Tongue (tissue), 2 donors: ENCODE measurements around the gene ULBP2. TPM values are rescaled to one million over a fixed set of nuclear protein-coding genes. Genes with fewer than 3 reads are reported as not detected.
"Not testable (repeated sequence)": the region's sequence is repeated elsewhere in the genome, so short reads cannot be mapped to it uniquely, and the experiment has no call there.

Source experiments
- DNase-seq: peaks from one replicate; pipeline ENCODE4 v3.0.0-alpha.2; 2015
- total RNA-seq: library from RNA; depleted of rRNA; stranded (reverse); fragments of >200 nt; gene quantifications from one replicate; pipeline ENCODE4 v1.2.3, GENCODE V29; 2014

Gene ULBP2
- total RNA-seq, 1 donor from 2014 or later, result not detected

DNA sequence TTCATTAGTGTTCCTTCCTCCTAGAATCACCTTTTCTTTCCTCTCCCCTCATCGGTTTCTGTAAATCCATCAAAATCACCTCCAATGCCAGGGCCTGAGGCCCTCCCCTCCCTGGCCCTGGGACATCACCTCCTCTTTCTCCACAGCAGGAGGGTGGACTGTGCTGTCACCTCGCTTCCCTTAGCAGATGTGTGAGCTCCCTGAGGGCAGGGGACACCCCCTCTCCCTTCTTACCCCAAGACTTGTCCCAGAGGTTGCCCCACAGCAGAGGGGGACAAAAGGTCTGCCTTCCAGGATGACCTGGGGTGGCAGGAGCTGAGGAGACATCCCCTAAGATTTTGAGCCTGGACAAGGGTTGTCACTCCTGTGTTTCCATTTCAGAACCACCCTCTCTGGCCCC lies 27.8 kb downstream of the ULBP2 start:
- no peak for DNase-seq

DNA sequence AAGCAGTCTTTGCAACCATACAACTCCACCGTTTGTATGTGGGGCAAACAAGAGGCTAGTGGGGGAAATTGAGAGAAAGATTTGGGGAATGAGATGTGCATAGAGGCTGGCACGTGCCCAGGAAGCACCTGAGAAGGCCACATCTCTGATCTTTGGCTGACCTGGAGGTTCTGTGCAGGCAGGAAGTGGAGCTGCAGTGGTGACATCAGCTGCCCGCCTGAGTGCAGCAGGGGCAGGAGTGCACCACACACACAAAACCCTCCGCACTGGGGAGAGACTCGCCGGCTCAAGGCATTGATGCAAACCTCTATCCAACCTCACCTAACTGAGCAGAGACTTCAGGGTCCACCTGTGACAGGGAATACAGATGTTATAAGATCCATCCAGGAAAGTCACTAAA lies 32.6 kb downstream of the ULBP2 start:
- not testable (repeated sequence) for DNase-seq

DNA sequence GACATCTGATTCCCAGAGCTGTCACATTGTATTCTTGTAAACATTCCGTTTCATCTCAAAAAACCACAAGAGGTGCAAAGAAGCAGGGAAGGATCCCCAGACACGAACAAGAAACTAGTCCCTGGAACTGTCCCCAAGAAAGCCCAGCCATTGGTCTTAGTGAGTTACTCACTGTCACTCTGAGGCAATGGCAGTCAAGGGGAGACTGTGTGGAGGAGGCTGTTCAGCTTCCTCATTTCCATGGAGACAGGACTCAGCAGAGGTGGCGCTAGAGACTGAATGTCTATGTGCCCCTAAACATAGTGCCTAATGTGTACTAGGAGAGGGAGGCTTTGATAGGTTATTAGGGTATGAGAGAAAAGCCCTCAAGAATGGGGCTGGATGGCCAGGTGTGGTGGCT lies 33.0 kb downstream of the ULBP2 start:
- DNase-seq, result no peak

DNA sequence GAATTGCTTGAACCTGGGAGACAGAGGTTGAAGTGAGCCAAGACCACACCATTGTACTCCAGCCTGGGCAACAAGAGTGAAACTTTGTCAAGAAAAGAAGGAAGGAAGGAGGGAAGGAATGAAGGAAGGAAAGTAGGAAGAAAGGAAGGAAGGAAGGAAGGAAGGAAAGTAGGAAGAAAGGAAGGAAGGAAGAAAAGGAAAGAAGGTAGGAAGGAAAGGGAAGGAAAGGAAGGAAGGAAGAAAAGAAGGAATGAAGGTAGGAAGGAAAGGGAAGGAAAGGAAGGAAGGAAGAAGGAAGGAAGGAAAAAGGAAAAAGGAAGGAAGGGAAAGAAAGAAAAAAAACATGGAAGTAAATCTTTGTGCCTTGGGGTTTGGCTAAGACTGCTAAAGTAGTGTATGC lies 33.6 kb downstream of the ULBP2 start:
- no peak for DNase-seq

DNA sequence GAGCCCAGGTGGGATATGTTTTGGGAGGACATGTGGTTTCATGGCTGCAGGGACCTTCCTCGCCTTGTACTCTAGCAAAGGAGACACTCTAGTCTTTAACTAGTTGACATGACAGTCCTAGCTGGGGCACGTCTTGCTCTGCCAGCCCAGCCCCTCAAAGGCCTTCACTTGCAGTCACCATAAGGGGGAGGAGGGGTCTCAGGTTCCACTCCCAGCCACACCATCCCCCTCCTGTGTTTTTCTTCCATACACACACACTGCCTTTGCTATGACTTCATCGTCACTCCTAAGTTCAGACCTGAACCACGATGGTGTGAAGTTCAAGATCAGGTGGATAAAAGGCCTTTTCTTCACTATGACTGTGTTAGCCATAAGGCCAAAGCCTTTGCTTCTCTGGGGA lies 35.4 kb downstream of the ULBP2 start:
- no peak for DNase-seq

DNA sequence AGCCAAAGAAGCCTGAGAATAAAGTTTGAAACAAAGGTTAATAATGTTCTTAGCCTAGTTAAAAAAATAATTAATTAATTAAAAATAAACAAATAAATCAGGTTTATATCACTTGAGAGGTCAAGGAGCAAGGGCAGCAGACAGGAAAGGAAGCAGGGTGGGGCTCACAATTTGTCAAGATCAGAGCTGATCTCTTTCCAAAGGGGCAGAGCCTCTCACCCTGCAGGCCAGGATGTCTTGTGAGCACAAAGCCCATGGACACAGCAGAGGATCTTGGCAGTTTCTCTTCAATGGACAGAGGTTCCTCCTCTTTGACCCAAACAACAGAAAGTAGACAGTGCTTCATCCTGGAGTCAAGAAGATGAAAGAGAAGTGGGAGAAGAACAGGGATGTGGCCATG lies 36.8 kb downstream of the ULBP2 start:
- no peak for DNase-seq

DNA sequence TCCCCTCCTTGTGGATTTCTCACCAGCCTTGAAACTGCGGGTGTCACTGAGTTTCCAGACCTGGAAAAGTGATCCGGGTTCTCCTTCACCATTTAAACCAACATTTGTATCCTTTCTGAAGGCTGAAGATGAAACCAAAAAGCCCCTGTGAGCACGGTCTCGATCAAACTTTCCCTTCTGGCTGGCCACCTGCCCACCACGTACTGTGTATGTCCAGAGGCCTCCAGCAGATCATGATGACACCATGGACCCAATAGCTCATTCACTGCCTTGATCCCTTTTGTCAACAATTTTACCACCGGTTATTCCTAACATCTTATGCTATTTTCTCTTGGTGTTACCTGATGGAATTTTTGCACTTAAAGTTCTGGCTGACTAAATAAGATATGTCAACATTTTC lies 37.5 kb downstream of the ULBP2 start:
- no peak for DNase-seq

DNA sequence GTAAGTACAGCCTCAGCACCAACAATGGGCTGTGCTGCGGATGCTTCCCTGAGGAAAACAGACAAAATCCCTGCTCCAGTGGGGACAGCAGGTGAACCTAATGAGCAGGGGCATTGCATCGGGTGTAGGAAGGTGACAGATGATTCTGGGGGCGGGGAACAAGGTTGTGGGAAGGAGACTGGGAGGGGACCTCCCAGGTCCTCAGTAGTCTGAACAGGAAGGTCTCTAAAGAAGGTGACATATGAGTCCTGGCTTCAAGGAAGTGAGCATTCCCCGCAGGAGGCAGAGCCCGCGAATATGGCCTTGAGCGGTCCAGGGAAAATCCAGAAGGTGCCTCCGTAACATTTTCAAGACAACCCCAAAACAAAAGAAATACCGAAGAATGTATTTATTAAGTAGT lies 41.3 kb downstream of the ULBP2 start:
- no peak for DNase-seq

DNA sequence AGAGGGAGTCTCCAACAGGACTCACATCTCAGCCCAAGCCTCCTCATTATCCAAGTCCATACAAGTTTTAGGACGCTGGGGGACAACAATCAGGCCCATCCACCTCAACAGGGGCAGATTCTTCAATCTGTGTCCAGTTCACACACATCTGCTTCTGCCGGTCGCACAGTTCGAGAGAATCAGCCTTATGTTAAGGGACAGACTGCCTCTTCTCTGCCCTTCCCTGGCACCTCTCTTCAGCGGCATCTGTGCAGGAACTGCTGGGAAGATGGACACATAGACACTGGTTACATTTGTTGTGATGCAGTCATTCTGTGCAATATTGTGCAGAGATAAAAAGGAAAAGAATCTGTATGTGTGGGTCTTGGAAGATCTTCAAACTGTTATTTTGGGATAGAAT lies 43.0 kb downstream of the ULBP2 start:
- no peak for DNase-seq

DNA sequence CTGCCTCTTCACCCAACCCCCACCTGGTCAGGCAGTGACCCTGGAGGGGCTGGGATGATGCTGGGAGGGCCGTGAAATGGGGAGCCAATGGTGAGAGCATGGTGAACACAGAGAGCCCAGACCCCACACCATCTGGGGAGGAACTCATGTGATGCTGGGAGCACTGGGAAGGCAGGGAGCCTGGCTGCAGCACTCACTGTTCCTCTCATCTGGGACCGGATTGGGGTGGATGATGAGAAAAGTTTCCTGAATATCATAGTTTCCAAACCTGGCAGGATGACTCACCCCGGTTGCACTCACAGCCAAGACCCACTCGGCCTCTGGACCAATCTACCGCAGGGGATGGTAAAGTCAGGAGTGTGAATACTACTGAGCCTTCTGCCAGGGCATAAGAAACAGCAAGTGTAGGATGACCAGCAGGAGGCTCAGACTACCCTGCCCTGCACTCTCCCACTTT lies 43.7 kb downstream of the ULBP2 start:
- no peak for DNase-seq

DNA sequence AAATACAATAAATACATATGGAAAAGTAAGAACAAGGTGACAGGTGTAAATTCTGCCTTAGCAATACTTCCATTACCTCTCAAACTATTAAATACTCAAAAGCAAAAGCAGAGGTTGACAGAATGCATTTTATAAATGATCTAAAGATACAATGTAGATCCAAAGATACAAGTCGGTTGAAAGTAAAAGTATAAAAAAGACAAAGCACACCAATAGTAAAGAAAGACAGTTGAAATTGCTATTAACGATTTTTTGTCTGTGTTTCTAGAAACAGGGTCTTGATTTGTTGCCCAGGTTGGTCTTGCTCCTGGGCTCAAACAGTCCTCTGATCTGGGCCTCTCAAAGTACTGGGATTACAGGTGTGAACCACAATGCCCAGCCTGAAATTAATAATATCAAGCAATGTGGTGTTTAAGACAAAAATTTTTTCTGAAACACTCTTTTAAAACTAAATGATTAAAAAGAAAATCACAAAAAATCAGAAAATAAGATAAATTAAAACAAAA lies 45.8 kb downstream of the ULBP2 start:
- no peak for DNase-seq

DNA sequence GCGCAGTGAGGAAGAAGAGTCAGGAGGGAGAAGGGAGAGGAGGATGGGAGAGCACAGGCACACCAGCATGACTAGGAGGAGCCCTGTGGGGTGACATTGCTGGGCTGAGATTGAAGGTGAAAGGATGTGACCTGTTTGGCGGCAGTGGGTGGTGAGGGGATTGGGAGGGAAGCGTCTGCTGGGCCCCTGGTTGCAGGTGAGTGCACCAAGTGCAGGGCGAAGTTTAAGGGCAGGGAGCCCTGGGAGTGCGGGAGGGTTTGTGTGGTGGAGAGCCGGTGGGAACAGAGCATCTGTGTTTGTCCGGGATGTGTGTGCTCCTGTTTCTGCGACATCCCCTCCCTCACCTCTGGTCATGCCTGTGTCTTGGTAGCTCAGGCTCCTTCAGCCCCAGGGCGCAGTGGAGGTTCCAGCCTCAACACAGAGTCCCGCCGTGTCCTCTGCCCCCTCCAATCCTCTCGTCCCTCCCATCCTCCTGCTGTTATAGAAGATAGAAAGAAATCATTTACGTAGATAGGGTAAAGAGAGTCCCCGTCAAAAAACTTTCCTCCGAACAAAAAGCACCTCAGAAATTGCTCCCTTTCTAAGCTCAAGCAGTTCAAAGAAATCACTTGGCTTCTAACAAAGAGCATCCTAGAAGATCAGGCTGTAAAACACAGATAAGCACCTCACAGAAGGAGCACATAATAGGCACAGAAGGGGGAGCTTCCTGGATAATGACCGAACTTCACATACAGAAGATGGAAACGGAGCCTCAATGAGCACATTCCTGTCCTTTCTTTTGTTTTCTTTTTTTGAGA lies 46.9 kb downstream of the ULBP2 start:
- no peak for DNase-seq

DNA sequence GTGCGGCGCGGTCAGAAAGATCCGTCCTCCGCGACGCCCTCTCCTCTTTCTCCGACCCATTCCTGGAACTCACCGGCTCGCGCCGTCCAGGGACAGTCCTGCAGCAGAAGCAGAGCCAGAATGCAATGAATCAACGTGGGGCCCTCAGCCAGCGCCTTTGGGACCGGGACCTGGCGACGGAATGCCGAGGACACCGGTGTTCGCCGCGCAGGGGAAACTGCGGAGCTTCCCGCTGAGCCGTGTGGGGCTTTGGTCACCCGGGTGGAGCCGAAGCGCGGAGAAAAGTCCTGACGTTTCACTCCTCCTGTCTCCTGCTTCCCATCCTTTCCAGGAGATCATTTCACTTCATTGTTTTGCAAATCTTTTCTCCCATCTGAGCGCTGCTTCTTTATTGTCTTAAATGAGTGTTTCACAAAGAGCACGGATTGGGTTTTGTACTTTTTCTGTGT lies 48.4 kb downstream of the ULBP2 start:
- DNase-seq, result no peak

DNA sequence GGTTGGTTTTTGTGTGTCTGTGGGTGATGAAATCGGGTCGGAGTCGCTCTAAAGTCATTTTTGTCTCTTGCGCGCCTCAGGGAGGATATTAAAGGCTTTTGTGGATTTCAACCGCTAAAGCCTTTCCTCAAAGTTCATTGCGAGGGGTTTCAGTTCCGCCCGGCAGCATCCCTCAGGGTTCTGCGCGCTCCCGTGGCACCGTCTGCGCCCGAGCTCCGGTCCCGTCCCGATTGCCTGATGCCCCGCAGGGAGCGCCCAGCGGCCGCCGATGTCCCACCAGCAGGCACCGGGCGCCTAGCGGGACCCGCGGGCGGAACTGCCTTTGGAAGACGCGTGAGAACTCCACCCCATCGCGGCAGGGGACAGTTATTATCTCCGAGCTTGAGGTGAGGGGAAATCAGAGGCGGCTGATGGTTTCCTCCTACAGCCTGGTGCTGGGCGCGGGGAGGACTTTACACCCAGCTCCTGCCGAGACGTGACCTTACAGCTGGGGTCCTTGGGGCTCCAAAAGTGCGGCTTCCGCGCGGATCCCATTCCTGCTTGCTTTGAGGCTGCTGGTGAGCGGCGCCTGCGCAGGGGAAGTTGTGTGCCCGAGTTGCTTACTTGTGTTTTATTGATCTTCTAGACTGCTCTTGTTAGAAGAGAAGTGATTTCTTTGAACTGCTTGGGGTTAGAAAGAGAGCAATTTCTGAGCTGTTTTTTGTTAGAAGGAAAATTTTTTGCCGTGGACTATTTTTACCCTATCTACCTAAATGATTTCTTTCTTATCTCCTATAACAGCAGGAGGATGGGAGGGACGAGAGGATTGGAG lies 49.1 kb downstream of the ULBP2 start:
- DNase-seq, result no peak

DNA sequence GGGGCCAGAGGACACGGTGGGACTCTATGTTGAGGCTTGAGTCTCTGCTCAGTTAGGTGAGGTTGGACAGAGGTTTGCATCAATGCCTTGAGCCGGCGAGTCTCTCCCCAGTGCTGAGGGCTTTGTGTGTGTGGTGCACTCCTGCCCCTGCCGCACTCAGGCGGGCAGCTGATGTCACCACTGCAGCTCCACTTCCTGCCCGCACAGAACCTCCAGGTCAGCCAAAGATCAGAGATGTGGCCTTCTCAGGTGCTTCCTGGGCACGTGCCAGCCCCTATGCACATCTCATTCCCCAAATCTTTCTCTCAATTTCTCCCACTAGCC lies 49.6 kb downstream of the ULBP2 start:
- not testable (repeated sequence) for DNase-seq

DNA sequence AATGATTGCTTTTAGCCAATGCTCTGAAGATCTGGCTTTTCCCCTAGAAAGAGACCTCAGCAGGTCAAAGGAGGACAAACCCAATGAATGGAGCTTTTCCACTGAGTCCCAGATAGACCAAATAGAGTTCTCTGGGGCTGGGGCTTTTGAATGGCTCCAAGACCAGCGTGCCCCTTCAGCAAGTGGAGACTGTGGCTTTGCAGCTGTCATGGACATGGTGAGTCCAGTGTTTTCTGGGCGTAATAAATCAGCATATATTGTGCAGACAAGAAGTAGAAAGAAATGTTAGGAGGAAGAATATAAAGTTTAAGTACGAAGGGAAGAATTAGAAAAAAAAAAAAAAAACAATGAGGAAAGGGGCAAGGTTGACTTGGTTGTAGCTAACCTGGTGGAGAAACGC lies 50.0 kb downstream of the ULBP2 start:
- DNase-seq, result no peak

DNA sequence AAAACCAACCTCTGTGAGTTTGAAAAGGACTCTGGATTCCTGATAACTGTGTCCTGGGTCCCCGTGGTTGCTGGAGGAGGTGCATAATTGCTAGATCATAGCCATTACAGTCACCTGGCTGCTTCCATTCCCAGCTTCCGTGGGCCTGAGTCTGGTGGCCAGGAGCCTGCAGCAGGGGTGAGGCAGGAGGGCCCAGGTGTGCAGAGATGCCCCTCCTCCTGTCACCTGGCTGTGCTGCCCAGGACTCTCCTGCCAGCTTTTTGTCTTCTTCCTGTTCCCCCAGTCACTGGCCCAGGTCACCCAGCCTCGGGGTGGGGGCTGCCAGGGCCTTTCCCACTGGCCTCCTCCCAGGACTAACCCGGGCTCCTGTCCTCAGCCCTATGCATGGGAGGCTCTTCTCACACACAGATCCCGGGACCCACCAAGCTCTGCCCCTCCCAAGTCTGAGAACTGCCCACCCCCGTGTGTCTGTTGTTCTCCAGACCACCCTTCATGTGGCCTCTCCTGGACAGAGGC lies 53.5 kb downstream of the ULBP2 start:
- DNase-seq, result no peak

DNA sequence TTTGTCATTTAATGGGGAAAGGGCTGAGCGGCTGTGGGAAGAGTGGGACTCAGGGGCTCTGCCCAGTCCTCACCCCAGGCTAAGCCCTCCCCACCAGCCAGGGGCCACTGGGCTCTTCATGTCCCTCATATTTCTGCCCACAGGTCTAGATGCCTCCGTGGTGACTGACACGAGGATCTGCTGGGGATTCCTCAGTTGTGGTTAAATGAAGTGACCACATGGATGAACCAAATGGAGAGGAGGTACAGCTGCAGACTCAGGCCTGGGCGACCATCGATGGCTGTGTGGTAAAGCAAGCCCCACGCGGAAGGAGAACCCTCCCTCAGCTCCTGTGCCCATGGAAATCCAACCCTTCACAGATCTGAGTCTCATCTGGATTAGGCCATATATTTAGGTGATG lies 54.2 kb downstream of the ULBP2 start:
- no peak for DNase-seq

Other genes starting within 250 kb of the ULBP2 start
- 31.8 TPM for gene LATS1, start 223.9 kb upstream of the ULBP2 start, total RNA-seq
- gene NUP43, start 195.5 kb upstream of the ULBP2 start, total RNA-seq, result 27.6 TPM
- 165 TPM for gene PCMT1, start 192.3 kb upstream of the ULBP2 start, total RNA-seq
- 38.5 TPM for gene LRP11, start 77.7 kb upstream of the ULBP2 start, total RNA-seq
- 8.8 TPM for gene RAET1E, start 43.9 kb upstream of the ULBP2 start, total RNA-seq
- gene RAET1G, start 18.9 kb upstream of the ULBP2 start, total RNA-seq, result 1.1 TPM
- gene ULBP1, start 21.9 kb downstream of the ULBP2 start, total RNA-seq, result 0.41 TPM
- 3.3 TPM for gene RAET1L, start 83.5 kb downstream of the ULBP2 start, total RNA-seq
- 1.8 TPM for gene ULBP3, start 127.1 kb downstream of the ULBP2 start, total RNA-seq
- gene PPP1R14C, start 201.0 kb downstream of the ULBP2 start, total RNA-seq, result 42.3 TPM